PC-9 (cell line): Measurements from ENCODE around the gene GLDN. TPM values are rescaled to one million over a fixed set of nuclear protein-coding genes. Genes with fewer than 3 reads are reported as not detected.

ENCODE experiments used
- BruUV-seq: library from RNA; stranded (reverse); fragments of 400-500 nt; replicated peaks from 2 replicates; lab custom pipeline; 2021; lab: Mats Ljungman, UMichigan
- CTCF ChIA-PET: fragments of 300-600 bp; sonication (Branson Sonifier 250); formaldehyde crosslinking; loops from one replicate; lab custom pipeline; 2022; ENCODE audit warnings: antibody characterized with exemption; lab: Charles Lee
- POLR2A ChIA-PET: fragments of 300-600 bp; sonication (Branson Sonifier 250); formaldehyde crosslinking; loops from one replicate; lab custom pipeline; 2022; ENCODE audit warnings: antibody characterized with exemption; ENCODE audit not compliant: unreplicated experiment; lab: Charles Lee
- DNase-seq, 2 experiments: peaks; one replicate each; pipeline versions ENCODE4 v3.0.0 to v3.0.0-alpha.2; 2015 to 2022; ENCODE audit warnings: mixed read lengths in 1 of 2
- H2AFZ ChIP-seq: fragments of 200-600 bp; sonication (generic); 2 replicates; pipeline ENCODE4 v1.8.1; 2017; ENCODE audit warnings: antibody characterized with exemption
- H3F3A ChIP-seq: fragments of 200-600 bp; sonication (generic); 2 replicates; pipeline ENCODE4 v1.8.1; 2017; ENCODE audit warnings: antibody characterized with exemption, mild to moderate bottlenecking, low read depth; ENCODE audit not compliant: insufficient read depth
- H3K27ac ChIP-seq: fragments of 200-600 bp; sonication (generic); 2 replicates; pipeline ENCODE4 v1.6.1; 2016; ENCODE audit warnings: mixed run types
- H3K27me3 ChIP-seq: fragments of 200-600 bp; sonication (generic); 2 replicates; pipeline ENCODE4 v1.6.1; 2016; ENCODE audit warnings: low read depth, mixed run types; ENCODE audit not compliant: insufficient read depth
- H3K36me3 ChIP-seq: fragments of 200-600 bp; sonication (generic); 2 replicates; pipeline ENCODE4 v1.6.1; 2016; ENCODE audit warnings: low read depth, mixed run types
- H3K4me1 ChIP-seq: fragments of 200-600 bp; sonication (generic); replicated peaks from 2 replicates; pipeline ENCODE4 v1.6.1; 2016; ENCODE audit warnings: mixed run types; ENCODE audit not compliant: insufficient read depth
- H3K4me2 ChIP-seq: fragments of 200-600 bp; sonication (generic); 2 replicates; pipeline ENCODE4 v1.6.1; 2017; ENCODE audit warnings: mixed run types
- H3K4me3 ChIP-seq: fragments of 200-600 bp; sonication (generic); 2 replicates; pipeline ENCODE4 v1.6.1; 2016; ENCODE audit warnings: mixed run types
- H3K79me2 ChIP-seq: fragments of 200-600 bp; sonication (generic); 2 replicates; pipeline ENCODE4 v1.6.1; 2017; ENCODE audit warnings: low read depth, mixed run types
- H3K9me2 ChIP-seq: fragments of 200-600 bp; sonication (generic); 2 replicates; pipeline ENCODE4 v1.8.1; 2017; ENCODE audit warnings: mild to moderate bottlenecking; ENCODE audit not compliant: insufficient read depth
- H3K9me3 ChIP-seq: fragments of 200-600 bp; sonication (generic); 2 replicates; pipeline ENCODE4 v1.8.1; 2016; ENCODE audit warnings: low read depth; ENCODE audit not compliant: insufficient read depth
- H4K20me1 ChIP-seq: fragments of 200-600 bp; sonication (generic); 2 replicates; pipeline ENCODE4 v1.8.1; 2017; ENCODE audit not compliant: insufficient read depth
- CTCF ChIP-seq: fragments of 200-600 bp; sonication (generic); conservative IDR thresholded peaks from 2 replicates; pipeline ENCODE4 v1.6.1; 2017; ENCODE audit warnings: mixed run types, antibody characterized with exemption, mild to moderate bottlenecking, moderate library complexity
- EZH2 ChIP-seq: fragments of 200-600 bp; sonication (generic); IDR thresholded peaks from 2 replicates; pipeline ENCODE4 v1.8.0; 2017; ENCODE audit warnings: antibody characterized with exemption, low read depth
- intact Hi-C: fragments of 100-400 bp; cut with micrococcal nuclease; formaldehyde crosslinking; loops from one replicate; pipeline ENCODE4 v1.10.0; 2022; ENCODE audit not compliant: unreplicated experiment
- total RNA-seq: library from RNA; stranded (reverse); gene quantifications from 2 replicates; pipeline ENCODE4 v1.2.3, GENCODE V29; 2021

Gene GLDN
- total RNA-seq, 1 experiment from 2014 or later = not detected

GRCh38 chr15:51314391-51315337 is 26.8 kb upstream of the GLDN start:
- BruUV-seq = no TSS peak
- Histone ChIP-seq H3K9me2 (no peaks in the 10 kb centered on the region), H3K9me3 (no peaks in the 10 kb centered on the region), H3K27me3 (peaks cover 6% of the 10 kb centered on the region; the same call in 1 of the 2 replicates), H3K27ac (no peak overlapping the region), H3F3A (no peaks in the 10 kb centered on the region), H3K4me3 (no peak overlapping the region), H4K20me1 (no peaks in the 10 kb centered on the region), H2AFZ (no peak overlapping the region), H3K79me2 (no peaks in the 10 kb centered on the region), H3K4me1 (no peaks in the 10 kb centered on the region), H3K4me2 (no peak overlapping the region), H3K36me3 (no peaks in the 10 kb centered on the region)
- TF ChIP-seq EZH2 (no peak), CTCF (no peak)
- ChIA-PET CTCF (no interaction called here), POLR2A (no interaction called here)
- DNase-seq = no peak
- intact Hi-C loops = no loop called here

GRCh38 chr15:51315726-51316125 is 25.7 kb upstream of the GLDN start:
- Histone ChIP-seq H3K4me2 (no peak overlapping the region), H2AFZ (no peak overlapping the region), H3K36me3 (no peaks in the 10 kb centered on the region), H3K4me3 (no peak overlapping the region), H3K4me1 (no peaks in the 10 kb centered on the region), H3K27ac (no peak overlapping the region), H3K9me2 (no peaks in the 10 kb centered on the region), H3K79me2 (no peaks in the 10 kb centered on the region), H4K20me1 (no peaks in the 10 kb centered on the region), H3F3A (no peaks in the 10 kb centered on the region), H3K27me3 (peaks cover 2% of the 10 kb centered on the region; the same call in 1 of the 2 replicates), H3K9me3 (no peaks in the 10 kb centered on the region)
- TF ChIP-seq EZH2 (no peak), CTCF (no peak)
- intact Hi-C loops = no loop called here
- ChIA-PET CTCF (no interaction called here), POLR2A (no interaction called here)
- no TSS peak for BruUV-seq
- no peak for DNase-seq

GRCh38 chr15:51316636-51317035 is 24.8 kb upstream of the GLDN start:
- no TSS peak for BruUV-seq
- TF ChIP-seq EZH2 = no peak
- no peak for TF ChIP-seq CTCF
- no peak overlapping the region for H3K4me3 ChIP-seq
- H3F3A ChIP-seq = no peaks in the 10 kb centered on the region
- no peaks in the 10 kb centered on the region for H3K27me3 ChIP-seq
- H3K9me3 ChIP-seq = no peaks in the 10 kb centered on the region
- intact Hi-C loops = no loop called here
- no peak overlapping the region for H2AFZ ChIP-seq
- CTCF ChIA-PET = no interaction called here
- H3K36me3 ChIP-seq = no peaks in the 10 kb centered on the region
- H3K27ac ChIP-seq = no peak overlapping the region
- POLR2A ChIA-PET = no interaction called here
- DNase-seq = no peak
- H4K20me1 ChIP-seq = no peaks in the 10 kb centered on the region
- H3K79me2 ChIP-seq = no peaks in the 10 kb centered on the region
- H3K9me2 ChIP-seq = no peaks in the 10 kb centered on the region
- no peaks in the 10 kb centered on the region for H3K4me1 ChIP-seq
- no peak overlapping the region for H3K4me2 ChIP-seq
